ENCODE measurements around the gene MAP4K1. TPM values are rescaled to one million over a fixed set of nuclear protein-coding genes. Genes with fewer than 3 reads are reported as not detected.

The MAP4K1 gene
- total and polyA plus RNA-seq, 2 of the 13 experiments (the other 11 are each of a cell fraction or from before 2014, with no cell fraction given) = 0.24 to 0.89 TPM

DNA sequence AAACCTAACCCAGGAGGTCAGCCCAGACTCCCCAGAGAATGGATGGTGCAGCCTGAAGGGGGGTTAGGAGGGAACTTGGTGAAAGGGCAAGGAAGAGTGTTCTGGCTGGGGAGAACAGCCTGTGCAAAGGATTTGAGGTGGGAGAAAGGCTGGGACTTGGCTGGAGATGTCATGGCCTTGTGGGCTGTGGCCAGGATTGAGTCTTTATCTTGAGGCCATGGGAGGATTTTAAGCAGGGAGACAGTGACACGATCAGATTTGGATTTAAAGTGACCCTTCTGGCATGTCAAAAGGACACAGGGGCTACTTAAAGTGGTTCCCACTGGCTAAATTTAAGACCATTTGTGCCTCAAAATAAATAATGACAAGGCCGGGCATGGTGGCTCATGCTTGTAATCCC lies 29.7 kb downstream of the MAP4K1 start:
- H3K4me1 ChIP-seq (ENCODE audit: insufficient read depth, low read length) = no peaks in the 10 kb centered on the region
- intact Hi-C loops (cut with micrococcal nuclease; ENCODE audit: unreplicated experiment) = no loop called here
- no peak overlapping the region for H3K4me2 ChIP-seq (ENCODE audit: low read depth, low read length)
- no peaks in the 10 kb centered on the region for H4K20me1 ChIP-seq (ENCODE audit: insufficient read depth, low read length)
- H3K79me2 ChIP-seq (ENCODE audit: insufficient read depth, low read length) = no peaks in the 10 kb centered on the region
- H3K36me3 ChIP-seq (replicated peaks in 1 of 2; ENCODE audit: control insufficient read depth in 1 of 2, insufficient read depth in 2 of 2, low read length in 2 of 2) = no peaks in the 10 kb centered on the region
- TF ChIP-seq AGO2 (optimal IDR thresholded peaks at IDR 0.05; ENCODE audit: low read depth, low read length) (no peak), MAF1 (CRISPR knock-in tag; IDR thresholded peaks at IDR 0.05; ENCODE audit: borderline replicate concordance) (no peak), GTF3A (CRISPR knock-in tag; conservative IDR thresholded peaks at IDR 0.05) (no peak), BORCS8-MEF2B (CRISPR knock-in tag; IDR thresholded peaks at IDR 0.05) (no peak), U2AF2 (IDR thresholded peaks at IDR 0.05; ENCODE audit: low read depth, low read length) (no peak), ZNF20 (CRISPR knock-in tag; IDR thresholded peaks at IDR 0.05) (no peak), ARNTL (CRISPR knock-in tag; IDR thresholded peaks at IDR 0.05) (no peak), NFYB (CRISPR knock-in tag; IDR thresholded peaks at IDR 0.05) (no peak), KLF16 (CRISPR knock-in tag; IDR thresholded peaks at IDR 0.05) (no peak), SP2 (CRISPR knock-in tag; IDR thresholded peaks at IDR 0.05) (no peak), TCF12 (IDR thresholded peaks at IDR 0.05) (no peak), TCF12 (CRISPR knock-in tag; IDR thresholded peaks at IDR 0.05) (no peak), RFX3 (CRISPR knock-in tag; IDR thresholded peaks at IDR 0.05) (no peak)
- TF ChIP-seq, protein P1, sequence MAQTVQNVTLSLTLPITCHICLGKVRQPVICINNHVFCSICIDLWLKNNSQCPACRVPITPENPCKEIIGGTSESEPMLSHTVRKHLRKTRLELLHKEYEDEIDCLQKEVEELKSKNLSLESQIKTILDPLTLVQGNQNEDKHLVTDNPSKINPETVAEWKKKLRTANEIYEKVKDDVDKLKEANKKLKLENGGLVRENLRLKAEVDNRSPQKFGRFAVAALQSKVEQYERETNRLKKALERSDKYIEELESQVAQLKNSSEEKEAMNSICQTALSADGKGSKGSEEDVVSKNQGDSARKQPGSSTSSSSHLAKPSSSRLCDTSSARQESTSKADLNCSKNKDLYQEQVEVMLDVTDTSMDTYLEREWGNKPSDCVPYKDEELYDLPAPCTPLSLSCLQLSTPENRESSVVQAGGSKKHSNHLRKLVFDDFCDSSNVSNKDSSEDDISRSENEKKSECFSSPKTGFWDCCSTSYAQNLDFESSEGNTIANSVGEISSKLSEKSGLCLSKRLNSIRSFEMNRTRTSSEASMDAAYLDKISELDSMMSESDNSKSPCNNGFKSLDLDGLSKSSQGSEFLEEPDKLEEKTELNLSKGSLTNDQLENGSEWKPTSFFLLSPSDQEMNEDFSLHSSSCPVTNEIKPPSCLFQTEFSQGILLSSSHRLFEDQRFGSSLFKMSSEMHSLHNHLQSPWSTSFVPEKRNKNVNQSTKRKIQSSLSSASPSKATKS (CRISPR knock-in tag; IDR thresholded peaks at IDR 0.05) = no peak
- no peak overlapping the region for H3K9ac ChIP-seq (ENCODE audit: insufficient read depth, low read depth, low read length)
- no peak overlapping the region for H3K4me3 ChIP-seq (replicated peaks in 1 of 3; ENCODE audit: insufficient read depth in 1 of 3, low read depth in 2 of 3, low read length in 3 of 3)
- WGBS (ENCODE audit: low lambda C conversion rate) = 0% methylated on average over 2 of the region's 2 CpGs
- H3K9me3 ChIP-seq (ENCODE audit: low read length) = no peaks in the 10 kb centered on the region
- no peak for ATAC-seq
- no peak overlapping the region for H2AFZ ChIP-seq (ENCODE audit: low read length)
- H3K27me3 ChIP-seq (ENCODE audit: control insufficient read depth in 1 of 2, insufficient read depth in 2 of 2, low read length in 2 of 2) = no peaks in the 10 kb centered on the region; a peak in 2 of 5 replicates
- POLR2A ChIA-PET = no interaction called here
- no TSS peak for BruUV-seq (replicated peaks)
- CTCF ChIA-PET (ENCODE audit: low intra/inter-chr PET ratio, low total read pairs) = no interaction called here
- in situ Hi-C loops (cut with HindIII; ENCODE audit: extremely low pct_ligation_motif_present, low pct_unique_long_range_greater_than_20kb) = no loop called here
- no peak for FAIRE-seq
- H3K27ac ChIP-seq (ENCODE audit: extremely low read length, insufficient read depth, low read length) = no peak overlapping the region
- DNase-seq (ENCODE audit: low spot score) = no peak

Data from HepG2 (cell line).